Sigmoid colon (tissue), 4 donors: ENCODE data around the gene ACSF2.

ENCODE experiments used
- EP300 ChIP-seq, 4 donors: sonication (generic); formaldehyde crosslinking; IDR thresholded peaks; one replicate each; pipeline ENCODE4 v1.6.1; 2017; ENCODE audit warnings: antibody characterized with exemption in 4 of 4
- POLR2A ChIP-seq, 2 donors: fragments of 450-650 bp; IDR thresholded peaks; one replicate each; pipeline ENCODE4 v1.6.1; 2016; ENCODE audit warnings: antibody characterized with exemption in 2 of 2, mild to moderate bottlenecking in 2 of 2, moderate library complexity in 2 of 2
- POLR2AphosphoS5 ChIP-seq, 4 donors: sonication (generic); formaldehyde crosslinking; IDR thresholded peaks; one replicate each; pipeline ENCODE4 v1.6.1; 2017; ENCODE audit warnings: antibody characterized with exemption in 4 of 4
- TF ChIP-seq, protein P1 (sequence below), 4 experiments: fragments of 450-650 bp in 3 of 4; fragments of 200-600 bp in 1 of 4; IDR thresholded peaks; one replicate each; pipeline ENCODE4 v1.5.1; 2016 to 2019; ENCODE audit warnings: antibody characterized with exemption in 4 of 4, mild to moderate bottlenecking in 3 of 4, moderate library complexity in 2 of 4

DNA sequence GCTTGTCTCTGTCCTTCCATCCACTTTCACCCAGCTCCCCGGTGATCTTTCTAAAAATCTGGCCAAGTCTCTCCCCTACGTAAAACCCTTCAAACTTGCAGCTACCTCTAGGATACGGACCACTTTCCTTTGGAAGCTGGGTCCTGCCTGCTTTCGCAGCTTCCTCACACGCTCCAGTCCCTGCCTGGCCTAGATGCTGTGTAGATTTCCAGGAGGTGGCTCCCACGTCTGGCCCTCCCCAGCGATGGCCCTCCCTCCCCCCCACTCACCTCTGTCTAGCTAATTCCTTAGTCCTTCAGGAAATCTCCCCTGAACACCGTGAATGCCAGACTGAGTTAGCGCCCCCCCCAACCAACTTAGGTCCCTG is 28.1 kb upstream of the ACSF2 start:
- TF ChIP-seq, protein P1, sequence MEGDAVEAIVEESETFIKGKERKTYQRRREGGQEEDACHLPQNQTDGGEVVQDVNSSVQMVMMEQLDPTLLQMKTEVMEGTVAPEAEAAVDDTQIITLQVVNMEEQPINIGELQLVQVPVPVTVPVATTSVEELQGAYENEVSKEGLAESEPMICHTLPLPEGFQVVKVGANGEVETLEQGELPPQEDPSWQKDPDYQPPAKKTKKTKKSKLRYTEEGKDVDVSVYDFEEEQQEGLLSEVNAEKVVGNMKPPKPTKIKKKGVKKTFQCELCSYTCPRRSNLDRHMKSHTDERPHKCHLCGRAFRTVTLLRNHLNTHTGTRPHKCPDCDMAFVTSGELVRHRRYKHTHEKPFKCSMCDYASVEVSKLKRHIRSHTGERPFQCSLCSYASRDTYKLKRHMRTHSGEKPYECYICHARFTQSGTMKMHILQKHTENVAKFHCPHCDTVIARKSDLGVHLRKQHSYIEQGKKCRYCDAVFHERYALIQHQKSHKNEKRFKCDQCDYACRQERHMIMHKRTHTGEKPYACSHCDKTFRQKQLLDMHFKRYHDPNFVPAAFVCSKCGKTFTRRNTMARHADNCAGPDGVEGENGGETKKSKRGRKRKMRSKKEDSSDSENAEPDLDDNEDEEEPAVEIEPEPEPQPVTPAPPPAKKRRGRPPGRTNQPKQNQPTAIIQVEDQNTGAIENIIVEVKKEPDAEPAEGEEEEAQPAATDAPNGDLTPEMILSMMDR (IDR thresholded peaks at IDR 0.05), result no peak
- TF ChIP-seq POLR2A (IDR thresholded peaks at IDR 0.05) (no peak), EP300 (IDR thresholded peaks at IDR 0.05) (no peak), POLR2AphosphoS5 (IDR thresholded peaks at IDR 0.05) (no peak)
